ENCODE data around the gene CNTNAP5. TPM values are rescaled to one million over a fixed set of nuclear protein-coding genes. Genes with fewer than 3 reads are reported as not detected.

CNTNAP5 gene
- total and polyA plus RNA-seq, 4 donors: not detected

DNA sequence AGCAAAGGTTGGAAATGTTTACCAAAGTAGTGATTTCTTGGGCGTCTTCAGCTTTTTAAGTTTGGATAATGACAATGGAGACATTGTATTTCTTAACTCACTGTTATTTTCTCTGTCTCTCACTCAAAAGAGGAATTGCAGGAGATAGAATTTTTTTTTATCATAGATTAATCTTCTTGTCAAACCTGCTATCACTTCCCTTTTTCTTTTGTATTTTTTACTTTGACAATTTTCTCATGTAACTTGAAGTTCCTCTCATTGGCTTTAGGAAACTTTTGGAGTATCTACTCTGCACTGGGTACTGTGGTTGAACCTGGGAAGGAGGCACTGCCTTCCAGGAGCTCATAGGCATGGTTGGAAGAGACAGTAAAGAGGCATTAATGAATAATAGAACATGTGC, 489.1 kb downstream of the CNTNAP5 start:
- 59% methylated on average over 1 of the region's 1 CpG for WGBS
- no peaks in the 10 kb centered on the region for H3K4me1 ChIP-seq (ENCODE audit: control insufficient read depth in 4 of 4, insufficient read depth in 4 of 4, low read length in 3 of 4)
- no peak overlapping the region for H3K27ac ChIP-seq (ENCODE audit: low read depth in 1 of 2, low read length in 2 of 2)
- no peaks in the 10 kb centered on the region for H3K27me3 ChIP-seq (ENCODE audit: control insufficient read depth in 4 of 4, insufficient read depth in 4 of 4, low read length in 3 of 4)
- TF ChIP-seq HNF4G (IDR thresholded peaks at IDR 0.05) (no peak), JUND (IDR thresholded peaks at IDR 0.05) (no peak), TAF1 (conservative IDR thresholded peaks at IDR 0.05) (no peak), RAD21 (IDR thresholded peaks at IDR 0.05) (no peak), GABPA (IDR thresholded peaks at IDR 0.05 in 1 of 2, conservative IDR thresholded peaks at IDR 0.05 in 1 of 2) (no peak), HNF4A (conservative IDR thresholded peaks at IDR 0.05) (no peak), NR2F2 (IDR thresholded peaks at IDR 0.05) (no peak), YY1 (IDR thresholded peaks at IDR 0.05) (no peak), SP1 (IDR thresholded peaks at IDR 0.05) (no peak), MAX (IDR thresholded peaks at IDR 0.05) (no peak)
- TF ChIP-seq, protein P1, sequence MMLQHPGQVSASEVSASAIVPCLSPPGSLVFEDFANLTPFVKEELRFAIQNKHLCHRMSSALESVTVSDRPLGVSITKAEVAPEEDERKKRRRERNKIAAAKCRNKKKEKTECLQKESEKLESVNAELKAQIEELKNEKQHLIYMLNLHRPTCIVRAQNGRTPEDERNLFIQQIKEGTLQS (IDR thresholded peaks at IDR 0.05): no peak
- TF ChIP-seq, protein P2, sequence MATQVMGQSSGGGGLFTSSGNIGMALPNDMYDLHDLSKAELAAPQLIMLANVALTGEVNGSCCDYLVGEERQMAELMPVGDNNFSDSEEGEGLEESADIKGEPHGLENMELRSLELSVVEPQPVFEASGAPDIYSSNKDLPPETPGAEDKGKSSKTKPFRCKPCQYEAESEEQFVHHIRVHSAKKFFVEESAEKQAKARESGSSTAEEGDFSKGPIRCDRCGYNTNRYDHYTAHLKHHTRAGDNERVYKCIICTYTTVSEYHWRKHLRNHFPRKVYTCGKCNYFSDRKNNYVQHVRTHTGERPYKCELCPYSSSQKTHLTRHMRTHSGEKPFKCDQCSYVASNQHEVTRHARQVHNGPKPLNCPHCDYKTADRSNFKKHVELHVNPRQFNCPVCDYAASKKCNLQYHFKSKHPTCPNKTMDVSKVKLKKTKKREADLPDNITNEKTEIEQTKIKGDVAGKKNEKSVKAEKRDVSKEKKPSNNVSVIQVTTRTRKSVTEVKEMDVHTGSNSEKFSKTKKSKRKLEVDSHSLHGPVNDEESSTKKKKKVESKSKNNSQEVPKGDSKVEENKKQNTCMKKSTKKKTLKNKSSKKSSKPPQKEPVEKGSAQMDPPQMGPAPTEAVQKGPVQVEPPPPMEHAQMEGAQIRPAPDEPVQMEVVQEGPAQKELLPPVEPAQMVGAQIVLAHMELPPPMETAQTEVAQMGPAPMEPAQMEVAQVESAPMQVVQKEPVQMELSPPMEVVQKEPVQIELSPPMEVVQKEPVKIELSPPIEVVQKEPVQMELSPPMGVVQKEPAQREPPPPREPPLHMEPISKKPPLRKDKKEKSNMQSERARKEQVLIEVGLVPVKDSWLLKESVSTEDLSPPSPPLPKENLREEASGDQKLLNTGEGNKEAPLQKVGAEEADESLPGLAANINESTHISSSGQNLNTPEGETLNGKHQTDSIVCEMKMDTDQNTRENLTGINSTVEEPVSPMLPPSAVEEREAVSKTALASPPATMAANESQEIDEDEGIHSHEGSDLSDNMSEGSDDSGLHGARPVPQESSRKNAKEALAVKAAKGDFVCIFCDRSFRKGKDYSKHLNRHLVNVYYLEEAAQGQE (IDR thresholded peaks at IDR 0.05): no peak
- TF ChIP-seq, protein P3, sequence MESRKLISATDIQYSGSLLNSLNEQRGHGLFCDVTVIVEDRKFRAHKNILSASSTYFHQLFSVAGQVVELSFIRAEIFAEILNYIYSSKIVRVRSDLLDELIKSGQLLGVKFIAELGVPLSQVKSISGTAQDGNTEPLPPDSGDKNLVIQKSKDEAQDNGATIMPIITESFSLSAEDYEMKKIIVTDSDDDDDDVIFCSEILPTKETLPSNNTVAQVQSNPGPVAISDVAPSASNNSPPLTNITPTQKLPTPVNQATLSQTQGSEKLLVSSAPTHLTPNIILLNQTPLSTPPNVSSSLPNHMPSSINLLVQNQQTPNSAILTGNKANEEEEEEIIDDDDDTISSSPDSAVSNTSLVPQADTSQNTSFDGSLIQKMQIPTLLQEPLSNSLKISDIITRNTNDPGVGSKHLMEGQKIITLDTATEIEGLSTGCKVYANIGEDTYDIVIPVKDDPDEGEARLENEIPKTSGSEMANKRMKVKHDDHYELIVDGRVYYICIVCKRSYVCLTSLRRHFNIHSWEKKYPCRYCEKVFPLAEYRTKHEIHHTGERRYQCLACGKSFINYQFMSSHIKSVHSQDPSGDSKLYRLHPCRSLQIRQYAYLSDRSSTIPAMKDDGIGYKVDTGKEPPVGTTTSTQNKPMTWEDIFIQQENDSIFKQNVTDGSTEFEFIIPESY (IDR thresholded peaks at IDR 0.05): no peak
- H3K9ac ChIP-seq (ENCODE audit: low read depth in 1 of 2, low read length in 2 of 2): no peak overlapping the region
- peaks cover 0 to 3% (median 0%) of the 10 kb centered on the region in 4 donors for H3K9me3 ChIP-seq (ENCODE audit: control insufficient read depth in 4 of 4, low read length in 3 of 4)
- H3K36me3 ChIP-seq (ENCODE audit: control insufficient read depth in 4 of 4, insufficient read depth in 3 of 4, low read depth in 1 of 4, low read length in 3 of 4): no peaks in the 10 kb centered on the region
- H3K4me3 ChIP-seq (ENCODE audit: low read depth in 1 of 3, low read length in 3 of 3): no peak overlapping the region
- no peak for DNase-seq (ENCODE audit: low spot score)

GRCh38 chr2:124520953-124521352, 495.9 kb downstream of the CNTNAP5 start:
- Histone ChIP-seq H3K9ac (ENCODE audit: low read depth in 1 of 2, low read length in 2 of 2) (no peak overlapping the region), H3K4me1 (ENCODE audit: control insufficient read depth in 4 of 4, insufficient read depth in 4 of 4, low read length in 3 of 4) (peaks cover 0 to 6% (median 2%) of the 10 kb centered on the region in 4 donors), H3K27ac (ENCODE audit: low read depth in 1 of 2, low read length in 2 of 2) (no peak overlapping the region), H3K36me3 (ENCODE audit: control insufficient read depth in 4 of 4, insufficient read depth in 3 of 4, low read depth in 1 of 4, low read length in 3 of 4) (no peaks in the 10 kb centered on the region), H3K27me3 (ENCODE audit: control insufficient read depth in 4 of 4, insufficient read depth in 4 of 4, low read length in 3 of 4) (peaks cover 0 to 4% (median 0%) of the 10 kb centered on the region in 4 donors), H3K9me3 (ENCODE audit: control insufficient read depth in 4 of 4, low read length in 3 of 4) (no peaks in the 10 kb centered on the region), H3K4me3 (ENCODE audit: low read depth in 1 of 3, low read length in 3 of 3) (no peak overlapping the region)
- TF ChIP-seq RAD21 (IDR thresholded peaks at IDR 0.05) (no peak), FOXA2 (IDR thresholded peaks at IDR 0.05) (no peak), HNF4A (conservative IDR thresholded peaks at IDR 0.05) (peak; percentile 10 to 12), YY1 (IDR thresholded peaks at IDR 0.05) (no peak)
- TF ChIP-seq, protein P1 (IDR thresholded peaks at IDR 0.05): no peak
- no peak for DNase-seq (ENCODE audit: low spot score)
- 72% methylated on average over 2 of the region's 2 CpGs for WGBS
